ENCODE results near the gene SLC25A47. TPM values are rescaled to one million over a fixed set of nuclear protein-coding genes. Genes with fewer than 3 reads are reported as not detected.

SLC25A47 gene
- total RNA-seq, 1 experiment from 2014 or later: not detected

GRCh38 chr14:100361626-100362025 lies 38.5 kb downstream of the SLC25A47 start (continued):
- TF ChIP-seq ARID4B (CRISPR knock-in tag; IDR thresholded peaks at IDR 0.05; ENCODE audit: borderline replicate concordance): no peak
- no peak for TF ChIP-seq ETV6 (CRISPR knock-in tag; IDR thresholded peaks at IDR 0.05)
- TF ChIP-seq TEAD4 (CRISPR knock-in tag; IDR thresholded peaks at IDR 0.05): no peak
- no peak for TF ChIP-seq ZNF423 (CRISPR knock-in tag; IDR thresholded peaks at IDR 0.05)
- no peak for TF ChIP-seq ZBTB21 (CRISPR knock-in tag; IDR thresholded peaks at IDR 0.05; ENCODE audit: borderline replicate concordance)
- TF ChIP-seq RORB (CRISPR knock-in tag; IDR thresholded peaks at IDR 0.05): no peak
- TF ChIP-seq USF1 (CRISPR knock-in tag; IDR thresholded peaks at IDR 0.05): no peak
- TF ChIP-seq TCF7 (CRISPR knock-in tag; IDR thresholded peaks at IDR 0.05; ENCODE audit: low read depth): no peak

- no peak for ATAC-seq
- H3K27me3 Mint-ChIP-seq (ENCODE audit: low read depth): no peaks in the 10 kb centered on the region
- TF ChIP-seq FOXP4 (CRISPR knock-in tag; IDR thresholded peaks at IDR 0.05) (no peak), USF1 (CRISPR knock-in tag; IDR thresholded peaks at IDR 0.05) (no peak), TCF7 (CRISPR knock-in tag; IDR thresholded peaks at IDR 0.05; ENCODE audit: low read depth) (no peak), ZNF671 (CRISPR knock-in tag; IDR thresholded peaks at IDR 0.05) (no peak)
These were observed 39.3 kb downstream of the SLC25A47 start for GRCh38 chr14:100362311-100362927.

GRCh38 chr14:100363053-100363452 lies 39.9 kb downstream of the SLC25A47 start:
- Mint-ChIP-seq H3K27ac (no peak overlapping the region), H3K4me1 (no peaks in the 10 kb centered on the region), H3K27me3 (ENCODE audit: low read depth) (no peaks in the 10 kb centered on the region), H3K9me3 (peaks cover 9% of the 10 kb centered on the region), H3K4me3 (no peak overlapping the region), H3K36me3 (peaks cover 66% of the 10 kb centered on the region)
- no peak for DNase-seq (ENCODE audit: low spot score)
- CTCF ChIA-PET: interaction anchor here (2.5 kb wide), 1 partner anchor 15 kb away, joined by 7 read pairs; no protein-coding TSS in a partner anchor
- ATAC-seq: no peak
- TF ChIP-seq SMAD4 (CRISPR knock-in tag; IDR thresholded peaks at IDR 0.05) (no peak), TP53 (CRISPR knock-in tag; IDR thresholded peaks at IDR 0.05) (no peak)
- POLR2A ChIA-PET: no interaction called here

More at GRCh38 chr14:100362311-100362927, 39.3 kb downstream of the SLC25A47 start:
- Mint-ChIP-seq H3K9me3 (peaks cover 9% of the 10 kb centered on the region), H3K4me3 (no peak overlapping the region), H3K4me1 (no peaks in the 10 kb centered on the region), H3K27ac (no peak overlapping the region), H3K36me3 (peaks cover 62% of the 10 kb centered on the region)
- ChIA-PET CTCF (interaction anchor here (2.5 kb wide), 1 partner anchor 15 kb away, joined by 7 read pairs; no protein-coding TSS in a partner anchor), POLR2A (interaction anchor here (0.6 kb wide), 1 partner anchor 21 kb away, joined by 3 read pairs; no protein-coding TSS in a partner anchor)
- no peak for DNase-seq (ENCODE audit: low spot score)
